Lower leg skin (tissue), 3 donors: ENCODE results near the gene TRIO.

ENCODE experiments used
- POLR2A ChIP-seq, 2 donors: fragments of 450-650 bp; IDR thresholded peaks; one replicate each; pipeline ENCODE4 v1.6.1; 2016 to 2017; ENCODE audit warnings: antibody characterized with exemption in 2 of 2, mild to moderate bottlenecking in 1 of 2, moderate library complexity in 1 of 2
- TF ChIP-seq, protein P1 (sequence below), 3 donors: fragments of 450-650 bp; IDR thresholded peaks; one replicate each; pipeline ENCODE4 v1.5.1; 2016; ENCODE audit warnings: antibody characterized with exemption in 3 of 3, mild to moderate bottlenecking in 3 of 3, moderate library complexity in 2 of 3

DNA sequence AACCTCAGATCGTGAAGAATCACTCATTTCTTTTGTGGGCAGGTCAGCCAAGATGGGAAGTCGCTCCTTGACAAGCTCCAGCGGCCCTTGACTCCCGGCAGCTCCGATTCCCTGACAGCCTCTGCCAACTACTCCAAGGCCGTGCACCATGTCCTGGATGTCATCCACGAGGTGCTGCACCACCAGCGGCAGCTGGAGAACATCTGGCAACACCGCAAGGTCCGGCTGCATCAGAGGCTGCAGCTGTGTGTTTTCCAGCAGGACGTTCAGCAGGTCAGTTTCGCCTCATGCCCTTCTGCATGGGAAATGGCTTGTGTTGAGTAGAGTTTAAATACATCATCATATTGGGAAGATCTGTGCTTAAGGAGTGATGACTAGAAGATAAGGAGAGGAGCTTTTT is 173.3 kb downstream of the TRIO start:
- TF ChIP-seq, protein P1, sequence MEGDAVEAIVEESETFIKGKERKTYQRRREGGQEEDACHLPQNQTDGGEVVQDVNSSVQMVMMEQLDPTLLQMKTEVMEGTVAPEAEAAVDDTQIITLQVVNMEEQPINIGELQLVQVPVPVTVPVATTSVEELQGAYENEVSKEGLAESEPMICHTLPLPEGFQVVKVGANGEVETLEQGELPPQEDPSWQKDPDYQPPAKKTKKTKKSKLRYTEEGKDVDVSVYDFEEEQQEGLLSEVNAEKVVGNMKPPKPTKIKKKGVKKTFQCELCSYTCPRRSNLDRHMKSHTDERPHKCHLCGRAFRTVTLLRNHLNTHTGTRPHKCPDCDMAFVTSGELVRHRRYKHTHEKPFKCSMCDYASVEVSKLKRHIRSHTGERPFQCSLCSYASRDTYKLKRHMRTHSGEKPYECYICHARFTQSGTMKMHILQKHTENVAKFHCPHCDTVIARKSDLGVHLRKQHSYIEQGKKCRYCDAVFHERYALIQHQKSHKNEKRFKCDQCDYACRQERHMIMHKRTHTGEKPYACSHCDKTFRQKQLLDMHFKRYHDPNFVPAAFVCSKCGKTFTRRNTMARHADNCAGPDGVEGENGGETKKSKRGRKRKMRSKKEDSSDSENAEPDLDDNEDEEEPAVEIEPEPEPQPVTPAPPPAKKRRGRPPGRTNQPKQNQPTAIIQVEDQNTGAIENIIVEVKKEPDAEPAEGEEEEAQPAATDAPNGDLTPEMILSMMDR (IDR thresholded peaks at IDR 0.05), result no peak
- no peak for TF ChIP-seq POLR2A (IDR thresholded peaks at IDR 0.05)
